ENCODE results near the gene ZNF282. TPM values are rescaled to one million over a fixed set of nuclear protein-coding genes. Genes with fewer than 3 reads are reported as not detected.

ZNF282 gene
- total and polyA plus RNA-seq, 11 donors: 6.6 to 21.4 (median 12.7) TPM

- Histone ChIP-seq H3K4me1 (peaks cover 0 to 4% (median 0%) of the 10 kb centered on the region in 12 donors), H3K4me3 (no peak overlapping the region), H3K36me3 (peaks cover 0 to 84% (median 58%) of the 10 kb centered on the region in 9 donors), H3K27me3 (no peaks in the 10 kb centered on the region), H3K9me3 (no peaks in the 10 kb centered on the region), H3K27ac (no peak overlapping the region)
- DNase-seq (no peak), ATAC-seq (no peak)
- WGBS, 4 donors: 58 to 67% (median 64%) methylated on average over 5 of the region's 5 CpGs
- intact Hi-C loops (cut with DNase I): no loop called here
- no peak for TF ChIP-seq CTCF (IDR thresholded peaks at IDR 0.05)
- TF ChIP-seq POLR2A (IDR thresholded peaks at IDR 0.05): no peak
These were observed 34.0 kb upstream of the ZNF282 start for GRCh38 chr7:149161241-149161848.

- DNase-seq (no peak), ATAC-seq (no peak)
- 39 to 72% (median 51%) methylated on average over 1 of the region's 1 CpG for WGBS, 4 donors
- Histone ChIP-seq H3K4me3 (no peak overlapping the region), H3K27me3 (no peaks in the 10 kb centered on the region), H3K36me3 (peaks cover 0 to 97% (median 86%) of the 10 kb centered on the region in 9 donors), H3K27ac (no peak overlapping the region), H3K9me3 (no peaks in the 10 kb centered on the region), H3K4me1 (peaks cover 0 to 2% (median 0%) of the 10 kb centered on the region in 12 donors)
- TF ChIP-seq CTCF (IDR thresholded peaks at IDR 0.05) (no peak), POLR2A (IDR thresholded peaks at IDR 0.05) (no peak)
- intact Hi-C loops (cut with DNase I): no loop called here
These were observed 29.2 kb upstream of the ZNF282 start for GRCh38 chr7:149166142-149166541.

- DNase-seq: no peak
- peaks cover 0 to 97% (median 87%) of the 10 kb centered on the region in 9 donors for H3K36me3 ChIP-seq
- no peaks in the 10 kb centered on the region for H3K4me1 ChIP-seq
- no peaks in the 10 kb centered on the region for H3K27me3 ChIP-seq
- no peak for TF ChIP-seq CTCF (IDR thresholded peaks at IDR 0.05)
- no peak for TF ChIP-seq POLR2A (IDR thresholded peaks at IDR 0.05)
- intact Hi-C loops (cut with DNase I): no loop called here
- no peaks in the 10 kb centered on the region for H3K9me3 ChIP-seq
- no peak overlapping the region for H3K4me3 ChIP-seq
- H3K27ac ChIP-seq: no peak overlapping the region
- no peak for ATAC-seq
These were observed 28.6 kb upstream of the ZNF282 start for GRCh38 chr7:149166630-149167352.

- Histone ChIP-seq H3K4me1 (no peaks in the 10 kb centered on the region), H3K27ac (no peak overlapping the region), H3K27me3 (no peaks in the 10 kb centered on the region), H3K9me3 (no peaks in the 10 kb centered on the region), H3K36me3 (peaks cover 0 to 99% (median 87%) of the 10 kb centered on the region in 9 donors), H3K4me3 (no peak overlapping the region)
- intact Hi-C loops (cut with DNase I): no loop called here
- TF ChIP-seq CTCF (IDR thresholded peaks at IDR 0.05) (no peak), POLR2A (IDR thresholded peaks at IDR 0.05) (no peak)
- DNase-seq (no peak), ATAC-seq (no peak)
- WGBS, 4 donors: 81 to 84% (median 83%) methylated on average over 9 of the region's 9 CpGs
These were observed 23.3 kb upstream of the ZNF282 start for GRCh38 chr7:149171892-149172533.
